OCI-LY3 (cell line): ENCODE results near the gene DENND1A.

Source experiments
- H2AFZ ChIP-seq: fragments of 200-600, 300-600 bp; shearing (Covaris generic); 2 replicates; pipeline ENCODE4 v1.6.0; 2014; ENCODE audit warnings: antibody characterized with exemption, low read depth, low read length
- H3K27ac ChIP-seq: fragments of 200-600, 300-600 bp; sonication (generic); 2 replicates; pipeline ENCODE4 v1.5.1; 2014; ENCODE audit warnings: mild to moderate bottlenecking, low read length, moderate library complexity, mixed read lengths
- H3K27me3 ChIP-seq: fragments of 200-600, 300-600 bp; sonication (generic); 2 replicates; pipeline ENCODE4 v1.6.1; 2014; ENCODE audit warnings: low read depth, low read length, mixed read lengths
- H3K36me3 ChIP-seq: fragments of 200-600, 300-600 bp; sonication (generic); replicated peaks from 2 replicates; pipeline ENCODE3; 2014; ENCODE audit warnings: low read depth, low read length, mixed read lengths
- H3K4me1 ChIP-seq: fragments of 300-600, 200-600 bp; sonication (generic); 2 replicates; pipeline ENCODE4 v1.6.1; 2014; ENCODE audit warnings: low read length, mixed read lengths
- H3K4me2 ChIP-seq: fragments of 200-600, 300-600 bp; sonication (generic); 2 replicates; pipeline ENCODE4 v1.6.1; 2014; ENCODE audit warnings: low read length, mixed read lengths
- H3K4me3 ChIP-seq: fragments of 300-600, 200-600 bp; sonication (generic); 2 replicates; pipeline ENCODE4 v1.5.1; 2014; ENCODE audit warnings: antibody characterized with exemption, mild to moderate bottlenecking, low read length, moderate library complexity
- H3K79me2 ChIP-seq: fragments of 300-600, 200-600 bp; shearing (Covaris generic); 2 replicates; pipeline ENCODE4 v1.6.1; 2014; ENCODE audit warnings: mild to moderate bottlenecking, low read length, mixed read lengths
- H3K9ac ChIP-seq: fragments of 300-600, 200-600 bp; shearing (Covaris generic); 2 replicates; pipeline ENCODE4 v1.6.0; 2014; ENCODE audit warnings: mild to moderate bottlenecking, low read length, moderate library complexity
- H3K9me3 ChIP-seq: fragments of 200-600, 300-600 bp; shearing (Covaris generic); 2 replicates; pipeline ENCODE4 v1.6.1; 2014; ENCODE audit warnings: low read length, mixed read lengths; ENCODE audit not compliant: insufficient read depth
- H4K20me1 ChIP-seq: fragments of 200-600, 300-600 bp; sonication (generic); 2 replicates; pipeline ENCODE4 v1.6.1; 2016; ENCODE audit warnings: low read length, mixed read lengths; ENCODE audit not compliant: insufficient read depth
- CTCF ChIP-seq: fragments of 200-600, 300-600 bp; sonication (generic); IDR thresholded peaks from 2 replicates; pipeline ENCODE4 v1.5.1; 2014; ENCODE audit warnings: antibody characterized with exemption, low read length, low read depth
- EZH2phosphoT487 ChIP-seq: fragments of 200-600 bp; shearing (Covaris generic); IDR thresholded peaks from 2 replicates; pipeline ENCODE4 v1.6.1; 2018; ENCODE audit warnings: antibody characterized with exemption, mixed run types, low read depth

The DENND1A gene

GRCh38 chr9:123685489-123686083, 244.3 kb downstream of the DENND1A start:
- Histone ChIP-seq H2AFZ (no peak overlapping the region), H4K20me1 (peaks cover 61% of the 10 kb centered on the region), H3K27me3 (no peaks in the 10 kb centered on the region), H3K4me2 (peak overlapping the region; percentile 28; the same call in 1 of the 2 replicates), H3K79me2 (peaks cover 12% of the 10 kb centered on the region), H3K9ac (no peak overlapping the region), H3K4me1 (peaks cover 35% of the 10 kb centered on the region), H3K9me3 (no peaks in the 10 kb centered on the region), H3K36me3 (no peaks in the 10 kb centered on the region), H3K4me3 (no peak overlapping the region), H3K27ac (no peak overlapping the region)
- TF ChIP-seq CTCF = no peak
- no peak for TF ChIP-seq EZH2phosphoT487

DNA sequence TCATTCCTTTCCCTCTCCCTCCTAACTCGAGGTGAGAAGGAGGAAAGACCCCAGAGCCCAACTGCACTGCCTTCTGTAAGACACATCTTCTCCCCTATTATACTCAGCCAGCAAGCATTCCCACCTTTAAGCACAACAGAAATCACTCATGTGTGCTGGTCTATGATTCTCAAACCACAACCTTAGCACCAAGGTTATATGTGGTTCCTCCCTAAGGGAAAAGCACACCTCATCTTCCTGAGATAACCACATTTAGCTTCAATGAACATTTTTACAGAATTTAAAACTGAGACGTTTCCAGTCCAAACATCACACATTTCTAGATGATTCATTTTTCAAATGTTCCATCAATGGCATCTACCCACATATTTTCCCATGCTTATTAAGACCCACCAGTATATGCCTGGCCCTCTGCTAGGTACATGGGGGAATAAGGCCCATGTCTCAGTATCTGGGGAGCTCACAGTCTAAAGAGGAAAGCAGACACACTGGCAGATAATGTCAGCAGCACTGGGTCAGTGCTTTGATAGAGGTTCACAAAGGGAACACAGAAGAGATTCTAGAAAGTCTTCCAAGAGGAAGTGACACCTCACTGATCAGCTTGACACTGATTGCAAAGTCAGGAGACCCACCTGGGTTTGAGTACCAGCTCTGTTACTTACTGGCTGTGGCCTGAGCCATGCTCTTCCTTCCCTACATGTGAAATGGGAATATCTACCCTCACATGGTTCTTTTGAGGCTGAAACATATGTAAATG, 245.4 kb downstream of the DENND1A start:
- peaks cover 2% of the 10 kb centered on the region for H3K36me3 ChIP-seq
- TF ChIP-seq CTCF (no peak), EZH2phosphoT487 (no peak)
- no peaks in the 10 kb centered on the region for H3K27me3 ChIP-seq
- peak overlapping the region; percentile 28 for H3K4me2 ChIP-seq
- no peak overlapping the region for H2AFZ ChIP-seq
- H3K79me2 ChIP-seq = peaks cover 20% of the 10 kb centered on the region
- H3K9ac ChIP-seq = no peak overlapping the region
- H3K9me3 ChIP-seq = no peaks in the 10 kb centered on the region
- H3K4me3 ChIP-seq = no peak overlapping the region
- H4K20me1 ChIP-seq = peaks cover 69% of the 10 kb centered on the region
- H3K27ac ChIP-seq = no peak overlapping the region
- H3K4me1 ChIP-seq = peaks cover 45% of the 10 kb centered on the region

DNA sequence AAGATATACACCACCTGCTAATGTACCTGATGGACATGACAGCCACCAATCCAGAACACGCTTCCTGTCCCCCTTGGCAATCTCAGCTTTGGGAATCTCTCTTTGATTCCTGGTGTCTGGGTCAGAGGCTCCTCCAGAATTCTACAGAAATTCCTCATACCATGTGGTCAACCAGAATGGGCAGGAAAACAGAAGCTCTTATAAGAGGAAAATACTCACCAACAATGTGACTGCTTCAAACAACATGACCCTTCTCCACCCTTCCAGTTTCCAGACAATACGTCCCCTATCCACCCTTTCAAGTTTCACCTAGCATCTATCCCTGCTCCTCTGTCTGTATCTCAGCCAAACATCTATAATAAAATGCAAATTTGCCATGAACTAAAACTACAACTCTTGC, 247.2 kb downstream of the DENND1A start:
- no peak overlapping the region for H2AFZ ChIP-seq
- TF ChIP-seq EZH2phosphoT487 (no peak), CTCF (no peak)
- H3K79me2 ChIP-seq = peaks cover 28% of the 10 kb centered on the region

DNA sequence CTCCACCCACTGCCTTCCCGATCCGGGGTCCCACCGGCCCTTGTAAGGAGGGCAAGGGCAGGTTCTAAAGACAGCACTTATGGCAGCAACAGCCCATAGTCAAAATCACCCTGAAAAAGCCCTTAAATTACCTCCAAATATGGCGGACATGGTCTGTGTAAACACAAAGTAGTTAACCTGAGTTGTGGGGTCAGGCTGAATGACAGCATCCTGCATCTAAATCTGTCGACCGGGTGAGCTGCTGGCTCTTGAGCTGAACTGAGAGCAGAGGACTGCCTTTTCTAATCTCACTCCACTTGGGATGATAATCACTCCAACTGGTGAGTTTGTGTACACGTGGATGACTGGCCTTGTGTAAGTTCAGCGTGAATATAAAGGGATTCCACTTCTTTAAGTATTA, 249.6 kb downstream of the DENND1A start:
- Histone ChIP-seq H3K79me2 (peaks cover 29% of the 10 kb centered on the region), H2AFZ (no peak overlapping the region), H4K20me1 (peaks cover 57% of the 10 kb centered on the region), H3K4me2 (no peak overlapping the region), H3K36me3 (peaks cover 2% of the 10 kb centered on the region), H3K27me3 (no peaks in the 10 kb centered on the region), H3K27ac (no peak overlapping the region), H3K4me1 (peaks cover 54% of the 10 kb centered on the region), H3K9ac (no peak overlapping the region), H3K4me3 (no peak overlapping the region), H3K9me3 (no peaks in the 10 kb centered on the region)
- TF ChIP-seq CTCF (no peak), EZH2phosphoT487 (no peak)

More for the DNA sequence above, 247.2 kb downstream of the DENND1A start:
- H3K9ac ChIP-seq = no peak overlapping the region
- no peak overlapping the region for H3K27ac ChIP-seq
- H3K4me2 ChIP-seq = no peak overlapping the region
- H3K9me3 ChIP-seq = no peaks in the 10 kb centered on the region
- no peak overlapping the region for H3K4me3 ChIP-seq
- peaks cover 60% of the 10 kb centered on the region for H3K4me1 ChIP-seq
- H4K20me1 ChIP-seq = peaks cover 76% of the 10 kb centered on the region
- H3K27me3 ChIP-seq = no peaks in the 10 kb centered on the region
- H3K36me3 ChIP-seq = peaks cover 2% of the 10 kb centered on the region
